ENCODE measurements around the gene SERINC2. TPM values are rescaled to one million over a fixed set of nuclear protein-coding genes. Genes with fewer than 3 reads are reported as not detected.
A peak's percentile ranks its signal among the peaks of the same experiment; 100 is the strongest.
"Not testable (repeated sequence)": the region's sequence is repeated elsewhere in the genome, so short reads cannot be mapped to it uniquely, and the experiment has no call there.

SERINC2 gene
- total and polyA plus RNA-seq, 7 experiments from 2014 or later = 0.22 to 2.7 (median 0.34) TPM; not detected in 4

DNA sequence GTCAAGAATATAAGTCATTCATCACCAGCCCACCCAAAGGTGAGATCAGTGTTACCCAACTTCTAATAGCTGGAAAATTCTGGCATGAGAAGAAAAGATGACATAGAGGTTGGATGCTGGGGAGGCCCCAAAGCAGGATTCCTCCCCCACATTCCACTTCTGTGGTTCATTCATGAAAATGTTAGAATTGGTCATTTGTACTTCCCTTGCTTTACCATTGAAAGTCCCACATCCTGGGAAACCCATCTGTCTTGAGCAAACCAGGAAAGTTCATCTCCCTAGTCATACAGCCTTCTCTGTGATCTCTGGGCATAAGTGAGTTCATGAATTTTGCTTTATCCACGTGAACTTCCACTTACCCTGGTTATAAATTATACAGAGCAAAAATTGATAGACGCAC is 66.8 kb downstream of the SERINC2 start:
- Mint-ChIP-seq H3K36me3 (peaks cover 0 to 8% (median 0%) of the 10 kb centered on the region in 5 donors), H3K4me3 (no peak overlapping the region), H3K27me3 (peaks cover 5 to 23% (median 14%) of the 10 kb centered on the region in 5 donors), H3K27ac (no peak overlapping the region), H3K4me1 (peaks cover 0 to 8% (median 0%) of the 10 kb centered on the region in 7 donors), H3K9me3 (peaks cover 0 to 19% (median 7%) of the 10 kb centered on the region in 11 donors)
- Histone ChIP-seq H3K27me3 (ENCODE audit: control insufficient read depth in 2 of 2, insufficient read depth in 2 of 2, low read length in 2 of 2) (no peaks in the 10 kb centered on the region), H3K9me3 (ENCODE audit: control insufficient read depth in 2 of 3, low read length in 3 of 3) (no peaks in the 10 kb centered on the region), H3K4me1 (ENCODE audit: control insufficient read depth in 2 of 2, insufficient read depth in 2 of 2, low read length in 2 of 2) (no peaks in the 10 kb centered on the region), H3K27ac (ENCODE audit: low read depth, low read length) (no peak overlapping the region), H3K36me3 (ENCODE audit: control insufficient read depth in 2 of 3, insufficient read depth in 3 of 3, low read length in 3 of 3) (no peaks in the 10 kb centered on the region), H3K4me3 (ENCODE audit: low read length) (no peak overlapping the region)
- ChIA-PET CTCF (no interaction called here), POLR2A (no interaction called here)
- intact Hi-C loops (cut with micrococcal nuclease) = no loop called here
- no peak for DNase-seq
- no peak for ATAC-seq

DNA sequence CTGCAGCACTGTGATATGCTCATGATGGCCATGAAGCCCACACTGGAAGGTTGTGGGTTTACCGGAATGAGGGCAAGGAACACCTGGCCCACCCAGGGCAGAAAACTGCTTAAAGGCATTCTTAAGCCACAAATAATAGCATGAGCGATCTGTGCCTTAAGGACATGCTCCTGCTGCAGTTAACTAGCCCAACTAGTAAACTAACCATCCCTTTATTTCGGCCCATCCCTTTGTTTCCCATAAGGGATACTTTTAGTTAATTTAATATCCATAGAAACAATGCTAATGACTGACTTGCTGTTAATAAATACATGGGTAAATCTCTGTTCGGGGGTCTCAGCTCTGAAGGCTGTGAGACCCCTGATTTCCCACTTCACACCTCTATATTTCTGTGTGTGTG is 67.4 kb downstream of the SERINC2 start:
- H3K27me3 ChIP-seq (ENCODE audit: control insufficient read depth in 2 of 2, insufficient read depth in 2 of 2, low read length in 2 of 2); H3K27ac Mint-ChIP-seq; H3K4me1 ChIP-seq (ENCODE audit: control insufficient read depth in 2 of 2, insufficient read depth in 2 of 2, low read length in 2 of 2); H3K36me3 ChIP-seq (ENCODE audit: control insufficient read depth in 2 of 3, insufficient read depth in 3 of 3, low read length in 3 of 3); H3K4me1 Mint-ChIP-seq; intact Hi-C loops (cut with micrococcal nuclease); POLR2A ChIA-PET; H3K27ac ChIP-seq (ENCODE audit: low read depth, low read length); H3K9me3 ChIP-seq (ENCODE audit: control insufficient read depth in 2 of 3, low read length in 3 of 3); CTCF ChIA-PET; DNase-seq; H3K36me3 Mint-ChIP-seq; ATAC-seq; H3K4me3 Mint-ChIP-seq; H3K4me3 ChIP-seq (ENCODE audit: low read length): not testable (repeated sequence)
- H3K27me3 Mint-ChIP-seq = peaks cover 5 to 17% (median 9%) of the 10 kb centered on the region in 5 donors
- peaks cover 0 to 19% (median 7%) of the 10 kb centered on the region in 11 donors for H3K9me3 Mint-ChIP-seq

DNA sequence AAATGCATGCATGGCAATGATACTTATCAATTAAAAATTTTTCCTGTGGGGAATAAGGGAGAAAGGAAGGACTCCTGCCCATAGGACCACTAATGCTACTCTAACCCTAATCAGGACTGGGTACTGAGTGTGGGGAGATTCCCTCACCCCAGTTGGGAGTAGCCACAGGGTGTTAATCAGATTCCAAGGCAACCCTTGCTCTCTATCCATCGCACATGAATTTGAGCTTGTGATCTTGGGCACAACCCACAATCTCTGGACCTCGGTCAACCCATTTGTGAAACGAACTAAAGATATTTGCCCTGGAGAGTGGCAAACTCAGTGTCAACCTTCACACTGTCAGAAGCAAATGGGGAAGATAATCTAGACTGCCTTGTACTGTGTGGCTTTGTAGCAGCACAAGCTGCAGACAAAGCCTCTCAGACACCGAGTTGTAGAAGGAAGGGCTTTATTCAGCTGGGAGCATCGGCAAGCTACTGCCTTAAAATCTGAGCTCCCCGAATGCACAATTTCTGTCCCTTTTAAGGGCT is 69.5 kb downstream of the SERINC2 start:
- no peak overlapping the region for H3K27ac ChIP-seq (ENCODE audit: low read depth, low read length)
- no peaks in the 10 kb centered on the region for H3K36me3 ChIP-seq (ENCODE audit: control insufficient read depth in 2 of 3, insufficient read depth in 3 of 3, low read length in 3 of 3)
- ChIA-PET POLR2A (no interaction called here), CTCF (no interaction called here)
- Mint-ChIP-seq H3K27ac (peak overlapping the region in 1 of 9 donors; percentile 28), H3K9me3 (peaks cover 3 to 19% (median 8%) of the 10 kb centered on the region in 11 donors), H3K4me1 (peaks cover 2 to 13% (median 8%) of the 10 kb centered on the region in 7 donors), H3K36me3 (peaks cover 0 to 12% (median 0%) of the 10 kb centered on the region in 5 donors), H3K4me3 (no peak overlapping the region), H3K27me3 (peaks cover 5 to 14% (median 7%) of the 10 kb centered on the region in 5 donors)
- peaks cover 4 to 5% of the 10 kb centered on the region in 2 donors for H3K4me1 ChIP-seq (ENCODE audit: control insufficient read depth in 2 of 2, insufficient read depth in 2 of 2, low read length in 2 of 2)
- H3K4me3 ChIP-seq (ENCODE audit: low read length) = no peak overlapping the region
- no peaks in the 10 kb centered on the region for H3K27me3 ChIP-seq (ENCODE audit: control insufficient read depth in 2 of 2, insufficient read depth in 2 of 2, low read length in 2 of 2)
- DNase-seq = no peak
- intact Hi-C loops (cut with micrococcal nuclease) = no loop called here
- no peak for ATAC-seq
- no peaks in the 10 kb centered on the region for H3K9me3 ChIP-seq (ENCODE audit: control insufficient read depth in 2 of 3, low read length in 3 of 3)

DNA sequence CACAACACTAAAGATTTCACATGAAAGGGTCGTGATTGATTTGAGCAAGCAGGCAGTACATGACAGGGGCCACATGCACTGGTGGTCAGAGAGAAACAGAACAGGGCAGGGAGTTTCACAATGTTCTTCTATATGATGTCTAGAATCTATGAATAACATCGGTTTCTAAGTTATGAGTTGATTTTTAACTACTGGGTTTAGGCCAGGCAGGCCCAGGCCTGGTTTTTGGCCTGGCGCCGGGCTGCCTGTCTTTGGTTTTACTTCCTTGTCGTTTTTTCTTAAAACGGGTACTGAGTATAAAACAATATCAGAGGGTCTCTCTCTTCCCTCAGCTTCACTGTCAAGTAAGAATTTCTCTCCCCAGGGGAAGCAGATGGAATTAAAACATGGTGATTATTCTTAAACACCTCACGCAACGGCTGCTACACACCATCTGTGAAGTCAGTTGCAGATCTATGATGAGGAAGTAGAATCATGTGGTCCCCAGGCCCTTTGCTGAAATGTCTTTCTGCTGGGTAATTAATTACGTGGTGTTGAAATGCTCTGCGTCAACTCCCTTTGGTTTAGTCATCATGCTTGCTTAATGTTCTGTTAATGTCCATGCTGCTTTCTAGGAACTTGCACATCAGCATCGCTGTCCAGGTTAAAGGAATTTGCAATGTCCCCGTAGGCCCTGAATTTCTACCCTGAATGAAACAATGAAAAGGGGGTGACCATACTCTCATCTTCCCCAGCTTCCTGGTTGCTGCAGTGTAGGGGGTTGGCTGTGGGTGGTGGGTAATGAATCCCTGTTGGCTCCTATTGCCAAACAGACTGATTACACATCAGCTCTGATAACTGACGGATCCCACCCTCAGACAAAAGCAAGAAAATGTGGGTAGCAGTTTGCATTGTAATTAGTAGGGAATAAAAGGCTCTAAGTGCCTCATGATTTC is 70.3 kb downstream of the SERINC2 start:
- H3K36me3 Mint-ChIP-seq = peaks cover 0 to 12% (median 0%) of the 10 kb centered on the region in 5 donors
- CTCF ChIA-PET = no interaction called here
- ATAC-seq (peak; percentile 92), DNase-seq (no peak)
- intact Hi-C loops (cut with micrococcal nuclease) = no loop called here
- H3K9me3 ChIP-seq (ENCODE audit: control insufficient read depth in 2 of 3, low read length in 3 of 3) = no peaks in the 10 kb centered on the region
- H3K27ac ChIP-seq (ENCODE audit: low read depth, low read length) = no peak overlapping the region
- H3K36me3 ChIP-seq (ENCODE audit: control insufficient read depth in 2 of 3, insufficient read depth in 3 of 3, low read length in 3 of 3) = no peaks in the 10 kb centered on the region
- peaks cover 4 to 5% of the 10 kb centered on the region in 2 donors for H3K4me1 ChIP-seq (ENCODE audit: control insufficient read depth in 2 of 2, insufficient read depth in 2 of 2, low read length in 2 of 2)
- peaks cover 3 to 22% (median 12%) of the 10 kb centered on the region in 11 donors for H3K9me3 Mint-ChIP-seq
- H3K27me3 Mint-ChIP-seq = peaks cover 0 to 9% (median 6%) of the 10 kb centered on the region in 5 donors
- POLR2A ChIA-PET = no interaction called here
- peak overlapping the region in 1 of 9 donors; percentile 28 for H3K27ac Mint-ChIP-seq
- H3K4me3 ChIP-seq (ENCODE audit: low read length) = no peak overlapping the region
- no peak overlapping the region for H3K4me3 Mint-ChIP-seq
- H3K27me3 ChIP-seq (ENCODE audit: control insufficient read depth in 2 of 2, insufficient read depth in 2 of 2, low read length in 2 of 2) = no peaks in the 10 kb centered on the region
- H3K4me1 Mint-ChIP-seq = peaks cover 3 to 17% (median 12%) of the 10 kb centered on the region in 7 donors

Other genes starting within 250 kb of the SERINC2 start
- gene NKAIN1, start 173.3 kb upstream of the SERINC2 start, total RNA-seq = not detected
- not detected for gene NKAIN1, start 173.3 kb upstream of the SERINC2 start, polyA plus RNA-seq
- 10 to 100 TPM; 53.5 to 88.5 (median 62.1) TPM for gene SNRNP40, start 116.4 kb upstream of the SERINC2 start, total RNA-seq
- 100 to 1,000 TPM in 1 of 2 donors, 10 to 100 TPM in 1; 95.9 to 104 TPM for gene SNRNP40, start 116.4 kb upstream of the SERINC2 start, polyA plus RNA-seq
- gene ZCCHC17, start 116.2 kb upstream of the SERINC2 start, total RNA-seq = 10 to 100 TPM; 10.3 to 23.8 (median 20.1) TPM
- gene ZCCHC17, start 116.2 kb upstream of the SERINC2 start, polyA plus RNA-seq = 10 to 100 TPM; 43.1 to 43.4 TPM
- under 1 TPM in 1 of 5 experiments, not detected in 4; 0.67 TPM for gene FABP3, start 40.1 kb upstream of the SERINC2 start, total RNA-seq
- not detected for gene FABP3, start 40.1 kb upstream of the SERINC2 start, polyA plus RNA-seq
- not detected for gene TINAGL1, start 163.3 kb downstream of the SERINC2 start, total RNA-seq
- not detected for gene TINAGL1, start 163.3 kb downstream of the SERINC2 start, polyA plus RNA-seq
- not detected for gene HCRTR1, start 204.5 kb downstream of the SERINC2 start, total RNA-seq
- gene HCRTR1, start 204.5 kb downstream of the SERINC2 start, polyA plus RNA-seq = not detected
- gene PEF1, start 231.7 kb downstream of the SERINC2 start, total RNA-seq = 10 to 100 TPM; 37.7 to 49.8 (median 40.8) TPM
- gene PEF1, start 231.7 kb downstream of the SERINC2 start, polyA plus RNA-seq = 10 to 100 TPM; 74.7 to 87.7 TPM

Measured in naive thymus-derived CD4-positive, alpha-beta T cell (primary cell).